ENCODE measurements around the gene TRPM2. TPM values are rescaled to one million over a fixed set of nuclear protein-coding genes. Genes with fewer than 3 reads are reported as not detected.

Gene TRPM2
- total RNA-seq, 1 experiment from 2014 or later, result not detected

DNA sequence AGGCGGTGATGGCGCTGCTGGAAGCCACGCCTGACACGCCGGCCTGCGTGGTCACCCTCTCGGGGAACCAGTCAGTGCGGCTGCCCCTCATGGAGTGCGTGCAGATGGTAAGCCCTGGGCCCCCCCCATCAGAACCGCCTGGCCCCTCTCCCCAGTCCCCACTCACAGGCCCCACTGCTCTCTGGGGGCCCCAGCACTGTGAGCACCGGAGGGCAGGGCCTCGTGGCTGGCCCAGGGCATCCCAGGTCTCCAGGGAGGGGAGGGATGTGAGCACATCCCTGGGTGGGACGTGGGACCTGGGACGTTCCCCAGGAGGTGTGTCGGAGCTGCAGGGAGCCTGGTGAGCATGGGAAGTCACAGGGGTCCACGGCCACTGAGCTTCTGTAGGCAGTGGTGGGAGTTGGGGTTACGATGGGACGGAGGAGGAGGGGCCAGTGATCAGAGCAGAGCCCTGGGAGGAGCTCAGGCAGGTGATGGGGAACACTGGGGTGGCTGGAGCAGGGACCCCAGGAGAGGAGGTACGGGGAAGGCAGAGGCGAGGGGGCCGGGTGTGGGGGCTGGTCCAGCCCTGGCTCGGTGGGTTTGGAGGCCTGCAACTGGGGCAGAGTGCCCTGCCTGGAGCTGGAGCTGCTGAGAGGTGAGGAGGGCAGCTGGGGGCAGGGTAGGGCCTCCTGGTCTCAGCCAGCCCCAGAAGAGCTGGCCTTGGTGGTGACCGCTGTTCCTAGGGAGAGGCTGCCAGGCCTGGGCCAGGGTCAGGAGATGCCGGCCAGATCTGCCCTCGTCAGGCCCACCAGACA lies 34.7 kb upstream of the TRPM2 start:
- H3K79me2 ChIP-seq (ENCODE audit: low read depth), result no peaks in the 10 kb centered on the region
- ChIA-PET POLR2A (ENCODE audit: unreplicated experiment) (no interaction called here), CTCF (interaction anchor here (0.5 kb wide), 1 partner anchor 20 kb away, joined by 4 read pairs; the partner anchor contains the start of gene CFAP410)
- no peaks in the 10 kb centered on the region for H3K36me3 ChIP-seq (ENCODE audit: low read depth)
- no peak for DNase-seq
- BruUV-seq (replicated peaks), result no TSS peak
- H3F3A ChIP-seq (ENCODE audit: insufficient read depth, low read depth), result no peaks in the 10 kb centered on the region
- H3K4me1 ChIP-seq (replicated peaks; ENCODE audit: insufficient read depth), result no peaks in the 10 kb centered on the region
- no peaks in the 10 kb centered on the region for H3K9me2 ChIP-seq (ENCODE audit: insufficient read depth)
- H4K20me1 ChIP-seq (ENCODE audit: insufficient read depth), result no peaks in the 10 kb centered on the region
- H3K27ac ChIP-seq, result no peak overlapping the region
- no peaks in the 10 kb centered on the region for H3K9me3 ChIP-seq (ENCODE audit: insufficient read depth, low read depth)
- H3K4me3 ChIP-seq, result no peak overlapping the region
- TF ChIP-seq CTCF (conservative IDR thresholded peaks at IDR 0.05), result no peak
- no peak for TF ChIP-seq EZH2 (IDR thresholded peaks at IDR 0.05; ENCODE audit: low read depth)
- no peak overlapping the region for H3K4me2 ChIP-seq
- no peak overlapping the region for H2AFZ ChIP-seq
- intact Hi-C loops (cut with micrococcal nuclease; ENCODE audit: unreplicated experiment), result no loop called here
- no peaks in the 10 kb centered on the region for H3K27me3 ChIP-seq (ENCODE audit: insufficient read depth, low read depth)

DNA sequence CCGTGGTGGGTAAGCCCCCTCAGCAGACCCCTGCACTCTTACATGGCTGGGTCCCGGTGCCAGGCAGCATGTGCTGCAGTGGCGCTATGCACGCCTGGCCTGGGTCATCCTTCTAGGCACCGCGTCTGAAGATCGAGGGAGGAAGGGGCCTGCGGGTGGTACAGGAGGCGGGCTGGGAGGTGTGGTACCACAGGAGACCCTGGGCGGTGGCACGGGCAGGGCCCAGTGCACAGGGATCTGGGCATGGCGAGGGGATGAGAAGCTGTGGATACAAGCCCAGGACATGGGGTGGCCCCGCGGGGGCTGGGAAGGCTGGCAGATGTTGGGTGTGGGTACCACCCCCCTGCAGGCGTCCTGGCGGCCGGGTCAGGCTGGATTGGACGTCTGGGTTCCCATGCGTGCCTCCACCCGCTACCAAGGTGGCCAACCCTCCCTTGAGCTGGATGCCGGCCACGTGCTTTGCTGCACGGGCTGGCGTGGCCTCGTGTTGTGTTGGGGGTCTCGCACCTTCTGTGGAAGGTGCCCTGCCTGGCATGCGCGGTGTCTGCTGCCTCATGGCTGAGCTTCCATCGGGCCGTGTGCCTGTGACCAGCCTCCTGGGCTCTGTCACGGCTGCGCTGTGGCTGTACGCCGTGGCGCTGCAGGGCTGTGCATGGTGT lies 33.9 kb upstream of the TRPM2 start:
- Histone ChIP-seq H2AFZ (no peak overlapping the region), H3K27me3 (ENCODE audit: insufficient read depth, low read depth) (no peaks in the 10 kb centered on the region), H3F3A (ENCODE audit: insufficient read depth, low read depth) (no peaks in the 10 kb centered on the region), H4K20me1 (ENCODE audit: insufficient read depth) (no peaks in the 10 kb centered on the region), H3K36me3 (ENCODE audit: low read depth) (no peaks in the 10 kb centered on the region), H3K27ac (no peak overlapping the region), H3K9me2 (ENCODE audit: insufficient read depth) (no peaks in the 10 kb centered on the region), H3K4me1 (replicated peaks; ENCODE audit: insufficient read depth) (no peaks in the 10 kb centered on the region), H3K9me3 (ENCODE audit: insufficient read depth, low read depth) (no peaks in the 10 kb centered on the region), H3K4me3 (no peak overlapping the region), H3K4me2 (no peak overlapping the region), H3K79me2 (ENCODE audit: low read depth) (no peaks in the 10 kb centered on the region)
- no peak for TF ChIP-seq CTCF (conservative IDR thresholded peaks at IDR 0.05)
- ChIA-PET CTCF (no interaction called here), POLR2A (ENCODE audit: unreplicated experiment) (no interaction called here)
- BruUV-seq (replicated peaks), result no TSS peak
- DNase-seq, result no peak
- intact Hi-C loops (cut with micrococcal nuclease; ENCODE audit: unreplicated experiment), result no loop called here

- H3K36me3 ChIP-seq (ENCODE audit: low read depth), result no peaks in the 10 kb centered on the region
- H3F3A ChIP-seq (ENCODE audit: insufficient read depth, low read depth), result no peaks in the 10 kb centered on the region
- no peaks in the 10 kb centered on the region for H4K20me1 ChIP-seq (ENCODE audit: insufficient read depth)
- TF ChIP-seq CTCF (conservative IDR thresholded peaks at IDR 0.05), result no peak
- TF ChIP-seq EZH2 (IDR thresholded peaks at IDR 0.05; ENCODE audit: low read depth), result no peak
- H3K27me3 ChIP-seq (ENCODE audit: insufficient read depth, low read depth), result no peaks in the 10 kb centered on the region
- ChIA-PET POLR2A (ENCODE audit: unreplicated experiment) (no interaction called here), CTCF (no interaction called here)
- H3K9me3 ChIP-seq (ENCODE audit: insufficient read depth, low read depth), result no peaks in the 10 kb centered on the region
- H3K79me2 ChIP-seq (ENCODE audit: low read depth), result no peaks in the 10 kb centered on the region
- BruUV-seq (replicated peaks), result no TSS peak
- H3K4me3 ChIP-seq, result no peak overlapping the region
- intact Hi-C loops (cut with micrococcal nuclease; ENCODE audit: unreplicated experiment), result no loop called here
- no peaks in the 10 kb centered on the region for H3K4me1 ChIP-seq (replicated peaks; ENCODE audit: insufficient read depth)
- DNase-seq, result no peak
- no peak overlapping the region for H2AFZ ChIP-seq
- no peak overlapping the region for H3K27ac ChIP-seq
- no peak overlapping the region for H3K4me2 ChIP-seq
- no peaks in the 10 kb centered on the region for H3K9me2 ChIP-seq (ENCODE audit: insufficient read depth)
Measured at GRCh38 chr21:44320847-44321246, 32.6 kb upstream of the TRPM2 start.
